ELR (cell line): Measurements from ENCODE around the gene APOA5.
"Not testable (repeated sequence)": the region's sequence is repeated elsewhere in the genome, so short reads cannot be mapped to it uniquely, and the experiment has no call there.

Experiments used
- DNase-seq: peaks from one replicate; pipeline ENCODE4 v3.0.0-alpha.2; 2015; ENCODE audit warnings: low read depth

Gene APOA5

GRCh38 chr11:116791813-116792143 lies at the start of gene APOA5:
TSS of gene APOA5 (minus strand) at chr11:116791879. CDS start at chr11:116791860, 19 bp downstream.
- DNase-seq, result no peak

GRCh38 chr11:116840746-116841296 lies 49.1 kb upstream of the APOA5 start:
- no peak for DNase-seq

- peak; percentile 33 for DNase-seq
These were observed 48.6 kb upstream of the APOA5 start for GRCh38 chr11:116840224-116840745.

GRCh38 chr11:116838321-116839084 lies 46.8 kb upstream of the APOA5 start:
- DNase-seq, result no peak

GRCh38 chr11:116837231-116838091 lies 45.8 kb upstream of the APOA5 start, which contains the start of gene APOA1:
TSS of gene APOA1 (minus strand) at chr11:116837622. CDS start at chr11:116837387, 235 bp downstream.
- DNase-seq, result no peak

- DNase-seq, result no peak
These were observed 44.9 kb upstream of the APOA5 start for GRCh38 chr11:116836632-116836991.

GRCh38 chr11:116835791-116836631 lies 44.3 kb upstream of the APOA5 start:
- peak; percentile 95 for DNase-seq

GRCh38 chr11:116835042-116835772 lies 43.5 kb upstream of the APOA5 start:
- no peak for DNase-seq

- not testable (repeated sequence) for DNase-seq
These were observed 42.9 kb upstream of the APOA5 start for GRCh38 chr11:116834535-116835041.

GRCh38 chr11:116833816-116834534 lies 42.3 kb upstream of the APOA5 start:
- DNase-seq, result no peak

GRCh38 chr11:116833491-116833815 lies 41.8 kb upstream of the APOA5 start:
- no peak for DNase-seq

- no peak for DNase-seq
These were observed 40.9 kb upstream of the APOA5 start for GRCh38 chr11:116832350-116833290.

GRCh38 chr11:116831790-116832349 lies 40.2 kb upstream of the APOA5 start:
- no peak for DNase-seq

GRCh38 chr11:116830184-116830912 lies 38.7 kb upstream of the APOA5 start:
- no peak for DNase-seq

- DNase-seq, result no peak
These were observed 38.0 kb upstream of the APOA5 start, which contains the start of gene APOC3 for GRCh38 chr11:116829525-116830183. TSS of gene APOC3 (plus strand) at chr11:116829907. CDS start at chr11:116830583, 676 bp downstream.

GRCh38 chr11:116828632-116829524 lies 37.2 kb upstream of the APOA5 start:
- no peak for DNase-seq
